DMS53 treated with DMSO at 0.1 percent for 48 hours (cell line): ENCODE results near the gene MYOG.

Experiments
- DNase-seq: peaks from one replicate; lab custom pipeline; 2025; ENCODE audit not compliant: unreplicated experiment; lab: John Stamatoyannopoulos, UW

MYOG gene

GRCh38 chr1:203048555-203049051 lies 37.2 kb downstream of the MYOG start:
- no peak for DNase-seq

- DNase-seq, result no peak
Observed at GRCh38 chr1:203048086-203048485, 37.7 kb downstream of the MYOG start.

GRCh38 chr1:203046984-203047630 lies 38.7 kb downstream of the MYOG start:
- DNase-seq, result no peak

- no peak for DNase-seq
Observed at GRCh38 chr1:203045821-203046594, 39.8 kb downstream of the MYOG start.

- no peak for DNase-seq
Observed at GRCh38 chr1:203045336-203045735, 40.5 kb downstream of the MYOG start.

DNA sequence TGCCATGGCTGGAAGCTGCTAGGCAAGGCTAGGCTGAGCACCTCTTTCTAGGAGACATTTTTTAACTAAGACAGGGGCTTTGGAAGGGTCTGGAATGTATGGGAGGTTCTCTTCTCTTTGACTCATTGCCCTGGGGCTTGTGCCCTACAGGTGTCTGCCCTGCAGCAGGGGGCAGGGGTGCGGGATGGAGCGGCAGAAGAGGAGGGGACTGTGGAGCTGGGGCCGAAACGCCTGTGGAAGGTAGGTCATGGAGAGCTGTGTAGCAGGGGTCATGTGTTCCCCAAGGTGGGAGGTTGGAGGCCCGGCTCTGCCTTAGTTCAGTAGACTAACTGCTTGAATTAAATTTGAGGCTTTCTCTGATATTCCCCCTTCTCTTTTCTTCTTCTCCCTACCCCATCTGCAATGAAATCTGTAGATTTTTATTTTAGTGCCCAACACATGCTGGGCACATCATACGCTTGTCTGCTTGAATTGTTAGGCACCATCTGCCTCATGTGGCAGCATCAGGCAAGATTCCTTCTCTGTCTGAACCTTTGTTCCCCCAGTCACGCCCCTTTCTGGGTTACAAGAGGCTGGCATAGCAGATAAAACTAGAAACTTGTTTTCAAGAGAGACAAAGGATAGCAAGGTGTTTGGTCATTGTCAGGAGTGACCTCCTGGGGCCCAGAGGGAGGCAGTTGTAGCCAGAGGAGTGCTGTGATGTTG lies 41.1 kb downstream of the MYOG start:
- no peak for DNase-seq

DNA sequence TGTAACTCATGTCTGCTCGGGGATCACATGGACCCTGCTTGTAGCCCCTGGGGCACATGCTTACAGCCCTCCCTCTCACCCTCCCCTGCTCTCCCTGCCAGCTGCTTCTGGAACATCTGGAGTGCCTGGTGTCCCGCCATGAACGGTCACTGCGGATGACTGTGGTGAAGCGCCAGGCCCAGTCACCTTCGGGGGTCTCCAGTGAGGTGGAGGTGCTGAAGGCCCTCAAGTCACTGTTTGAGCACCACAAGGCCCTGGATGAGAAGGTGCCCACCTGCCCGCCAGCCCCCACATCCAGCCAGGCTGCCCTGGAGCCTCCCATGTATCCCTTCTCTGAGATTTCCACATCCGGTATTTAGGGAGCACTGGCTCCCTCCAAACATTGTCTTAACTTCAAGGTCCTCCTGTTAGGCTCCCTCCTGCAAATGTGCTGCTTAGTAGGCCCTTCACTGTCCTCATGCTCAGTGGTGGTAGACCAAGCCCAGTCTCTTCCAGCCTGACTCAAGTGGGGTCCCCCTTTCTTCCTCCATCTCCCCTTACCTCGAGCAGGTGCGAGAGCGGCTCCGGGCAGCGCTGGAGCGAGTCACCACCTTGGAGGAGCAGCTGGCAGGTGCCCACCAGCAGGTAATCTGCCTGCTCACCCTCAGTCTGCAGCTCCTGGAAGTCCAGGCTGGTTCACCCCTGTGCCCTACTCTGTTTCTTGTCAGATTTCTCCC lies 41.8 kb downstream of the MYOG start:
- DNase-seq, result no peak

DNA sequence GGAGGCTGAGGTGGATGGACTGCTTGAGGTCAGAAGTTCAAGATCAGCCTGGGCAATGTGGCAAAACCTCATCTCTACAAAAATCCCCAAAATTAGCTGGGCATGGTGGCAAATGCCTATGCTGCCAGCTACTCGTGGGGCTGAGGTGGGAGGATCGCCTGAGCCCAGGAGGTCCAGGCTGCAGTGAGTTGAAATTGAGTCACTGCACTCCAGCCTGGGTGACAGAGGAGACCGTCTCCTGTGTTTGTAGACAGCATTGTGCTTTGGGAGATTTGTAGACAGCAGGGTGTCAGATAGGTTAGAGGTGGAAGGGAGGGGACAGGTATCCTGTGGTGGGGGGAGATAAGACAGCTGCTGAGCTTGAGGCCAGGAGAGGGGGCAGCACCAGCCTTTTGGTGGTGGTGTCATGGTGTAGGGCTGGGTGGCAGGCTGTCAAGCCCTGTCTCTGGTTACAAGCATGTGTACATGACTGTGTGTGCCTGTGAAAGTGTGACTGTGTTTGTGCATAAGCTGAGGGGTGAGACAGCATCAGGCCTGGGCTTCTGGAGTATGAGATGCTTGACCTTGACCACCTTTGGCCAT lies 44.4 kb downstream of the MYOG start:
- DNase-seq, result no peak

DNA sequence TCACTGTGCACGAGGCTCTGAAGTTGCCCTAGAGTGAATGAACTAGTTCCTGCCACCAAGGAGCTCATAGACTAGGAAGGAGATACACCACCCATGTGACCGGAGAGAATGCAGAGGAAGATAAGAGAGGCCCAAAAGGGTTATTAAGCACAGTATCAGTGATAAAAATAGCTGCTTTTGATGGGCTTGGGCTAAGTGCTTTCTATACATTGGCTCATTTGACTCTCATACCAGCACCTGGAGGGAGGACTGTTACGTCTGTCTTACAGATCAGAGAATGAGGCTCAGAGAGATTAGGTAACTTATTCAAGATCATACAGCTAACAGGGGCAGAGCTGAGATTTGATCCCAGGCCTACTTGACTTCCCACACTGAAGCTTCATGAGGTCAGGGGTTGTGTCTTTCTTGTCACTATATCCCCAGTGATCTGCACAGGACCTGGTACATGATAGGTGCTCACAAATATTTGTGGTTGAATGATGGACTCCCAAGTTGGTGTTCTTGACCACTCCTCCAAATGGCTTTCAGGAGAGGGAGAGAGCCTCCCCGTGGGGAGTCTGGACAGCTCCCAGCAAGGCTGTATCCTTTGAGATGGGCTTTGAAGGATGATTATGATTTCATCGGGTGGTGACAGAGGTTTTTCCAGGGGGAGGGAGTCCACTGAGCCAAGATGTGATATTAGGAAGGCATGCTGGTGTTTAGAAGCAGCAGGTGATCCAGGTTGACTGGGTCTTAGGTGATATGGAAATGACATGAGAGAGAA lies 45.1 kb downstream of the MYOG start:
- DNase-seq, result no peak

DNA sequence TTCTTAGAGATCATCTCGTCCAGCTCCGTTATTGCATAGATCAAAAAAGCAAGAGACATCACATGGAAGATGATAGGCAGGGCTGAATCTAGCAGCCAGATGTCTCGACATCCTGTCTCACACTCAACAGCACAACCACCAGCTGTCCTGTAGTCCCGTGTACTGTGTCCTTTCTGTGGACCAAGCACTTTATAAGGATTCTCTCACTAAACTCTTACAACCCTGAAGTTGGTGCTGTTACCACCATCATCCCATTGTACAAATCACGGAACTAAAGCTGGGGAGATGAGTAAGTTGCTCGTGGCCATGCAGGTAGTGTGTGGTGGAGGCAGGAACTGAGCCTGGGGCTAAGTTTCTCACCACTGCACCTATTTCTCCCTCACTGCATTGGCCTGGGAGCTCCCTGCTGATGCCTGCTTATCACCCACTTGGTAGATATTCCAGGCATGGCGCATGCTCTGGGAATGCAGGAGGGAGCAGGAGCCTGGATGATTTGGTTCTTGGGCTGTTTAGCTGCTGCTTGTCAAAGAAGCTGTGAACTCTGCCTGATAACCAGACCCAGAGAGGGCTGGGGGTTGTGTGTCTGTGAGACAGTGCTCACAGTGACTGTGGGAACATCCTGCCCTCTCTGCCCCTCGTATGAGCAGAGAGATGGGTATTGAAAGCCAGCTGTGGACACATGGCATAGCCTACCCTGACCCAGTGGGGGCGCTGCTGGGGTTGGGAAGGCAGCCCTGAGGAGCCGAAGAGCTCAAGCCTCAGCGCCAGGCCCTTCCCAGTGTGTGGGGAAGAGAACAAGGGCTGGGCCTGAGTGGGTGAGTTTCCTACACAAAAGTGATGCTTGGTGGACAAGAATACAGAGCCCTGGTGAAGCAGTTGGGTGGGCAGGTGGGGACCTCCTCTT lies 46.0 kb downstream of the MYOG start:
- peak; percentile 31 for DNase-seq

DNA sequence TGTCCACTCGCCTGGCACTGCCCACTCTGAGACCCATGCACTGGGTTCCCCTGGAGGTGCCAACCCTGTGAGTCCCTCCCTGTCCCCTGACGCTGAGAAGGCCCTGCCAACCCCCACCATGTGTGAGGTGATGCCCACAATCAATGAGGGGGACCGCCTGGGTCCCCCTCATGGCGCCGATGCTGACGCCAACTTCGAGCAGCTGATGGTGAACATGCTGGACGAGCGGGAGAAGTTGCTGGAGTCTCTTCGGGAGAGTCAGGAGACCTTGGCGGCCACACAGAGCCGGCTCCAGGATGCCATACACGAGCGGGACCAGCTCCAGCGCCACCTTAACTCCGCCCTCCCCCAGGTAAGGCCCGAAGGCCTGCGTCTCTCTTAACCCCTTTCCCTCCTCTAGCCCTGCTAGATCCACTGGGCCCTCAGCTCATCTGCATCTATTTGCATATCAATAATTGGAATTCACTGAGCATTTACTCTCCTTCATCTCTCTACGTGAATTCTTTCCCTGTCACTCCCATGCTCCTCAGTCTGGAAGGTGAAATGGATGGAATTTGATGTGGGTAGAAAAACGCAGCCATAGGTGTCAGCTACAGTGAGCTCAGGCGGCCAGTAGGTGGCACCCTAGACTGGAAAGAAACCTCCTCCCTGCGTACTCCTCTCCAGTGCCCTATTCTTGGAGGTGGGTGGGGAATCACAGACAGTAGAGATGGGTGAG lies 46.8 kb downstream of the MYOG start:
- peak; percentile 70 for DNase-seq

DNA sequence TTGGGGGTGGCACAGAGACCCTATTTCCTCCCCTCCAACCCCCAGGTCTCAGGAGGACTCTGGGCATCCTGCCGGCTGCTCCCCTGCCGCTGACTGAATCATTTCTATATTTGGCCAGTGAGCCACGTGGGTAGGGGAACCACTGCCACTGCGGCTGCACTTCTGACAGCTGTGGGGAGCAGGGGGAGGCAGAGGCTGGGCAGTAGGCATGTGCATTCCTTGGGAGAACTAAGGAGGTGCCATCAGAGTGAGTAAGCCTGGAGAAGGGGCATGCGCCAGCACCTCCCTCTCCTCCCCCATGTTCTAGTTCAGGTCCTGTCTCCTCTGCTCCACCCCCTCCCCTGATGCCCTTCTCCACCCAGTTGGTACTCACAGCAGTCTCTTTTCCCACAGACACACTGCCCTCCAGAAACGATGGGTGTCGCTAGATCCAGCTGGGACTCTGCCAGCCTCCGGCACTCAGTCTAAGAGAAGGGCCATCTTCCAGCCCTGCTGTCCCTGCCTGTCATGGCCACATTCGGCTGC lies 47.5 kb downstream of the MYOG start:
- no peak for DNase-seq

DNA sequence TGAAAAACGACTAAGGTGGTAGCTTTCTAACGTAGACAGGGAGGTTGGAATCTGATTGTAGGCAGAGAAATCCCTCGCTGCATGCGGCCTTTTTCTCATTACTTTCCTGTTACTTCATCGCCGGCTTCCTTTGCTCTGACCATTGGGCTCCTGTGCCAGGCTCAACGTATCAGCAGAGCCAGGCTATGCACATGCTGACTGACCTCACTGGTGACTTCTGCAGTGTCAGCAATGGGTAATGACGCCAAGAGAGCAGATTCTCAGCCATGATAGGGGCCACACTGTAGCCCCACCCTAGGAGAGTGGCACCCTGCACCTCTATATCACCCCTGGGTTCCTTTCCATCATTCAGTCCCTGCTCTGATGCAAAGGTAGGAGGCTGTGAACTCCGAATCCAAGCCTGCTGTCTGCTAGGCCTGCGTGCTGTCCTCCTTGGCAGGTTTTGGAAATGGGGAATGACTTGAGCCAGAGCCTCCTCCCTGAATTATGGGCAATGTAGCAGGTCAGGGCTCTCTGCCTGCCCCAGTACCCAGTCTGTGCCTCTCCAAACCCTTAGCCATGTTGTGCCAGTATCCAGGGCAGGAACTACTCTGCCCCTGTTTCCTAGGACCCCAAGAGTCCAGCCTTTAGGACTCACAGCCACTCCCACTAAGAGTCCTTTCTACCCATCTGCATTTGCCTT lies 48.2 kb downstream of the MYOG start:
- DNase-seq, result no peak

DNA sequence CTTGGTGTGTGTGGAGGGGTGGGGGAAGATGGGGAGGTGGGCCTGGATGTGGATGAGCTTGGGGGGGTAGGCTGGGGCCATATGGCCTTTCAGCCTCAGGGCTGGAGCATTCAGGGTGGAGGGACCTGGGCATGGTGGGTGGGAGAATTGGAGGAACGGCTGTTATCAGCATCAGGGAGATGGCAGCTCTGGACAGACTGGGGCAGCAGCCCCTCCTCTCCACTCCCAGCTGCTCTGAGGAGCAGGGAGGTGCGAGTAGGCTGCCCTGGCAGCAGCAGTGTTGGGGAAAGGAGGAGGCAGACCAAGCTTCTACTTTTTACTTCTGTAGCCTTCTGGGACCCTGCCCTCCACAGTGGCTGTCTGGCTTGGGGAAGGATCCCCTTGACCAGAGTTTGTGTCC lies 49.3 kb downstream of the MYOG start:
- DNase-seq, result no peak

- DNase-seq, result no peak
Observed at GRCh38 chr1:203036135-203036534, 49.7 kb downstream of the MYOG start.

- no peak for DNase-seq
Observed at GRCh38 chr1:203035111-203036000, 50.5 kb downstream of the MYOG start.
